HG03439 (cell line): Measurements from ENCODE around the gene PIP.
"Not testable (repeated sequence)": the region's sequence is repeated elsewhere in the genome, so short reads cannot be mapped to it uniquely, and the experiment has no call there.

Source experiments
- ATAC-seq: cut with Tn5 transposase; IDR thresholded peaks from one replicate; pipeline ENCODE4 v1.9.1; 2021; ENCODE audit warnings: mild to moderate bottlenecking, moderate library complexity; ENCODE audit not compliant: unreplicated experiment

Gene PIP

GRCh38 chr7:143131781-143132180 lies at the start of gene PIP:
Gene PIP (plus strand): TSS chr7:143132077. CDS start chr7:143132117, 40 bp downstream.
- ATAC-seq: no peak

GRCh38 chr7:143085109-143085508 lies 46.8 kb upstream of the PIP start:
- ATAC-seq: no peak

- not testable (repeated sequence) for ATAC-seq
Observed at GRCh38 chr7:143085610-143086009, 46.3 kb upstream of the PIP start.

- not testable (repeated sequence) for ATAC-seq
Observed at GRCh38 chr7:143088549-143089231, 43.2 kb upstream of the PIP start.

GRCh38 chr7:143096146-143096545 lies 35.7 kb upstream of the PIP start:
- no peak for ATAC-seq

GRCh38 chr7:143099579-143099978 lies 32.3 kb upstream of the PIP start:
- not testable (repeated sequence) for ATAC-seq

- no peak for ATAC-seq
Observed at GRCh38 chr7:143104759-143105158, 27.1 kb upstream of the PIP start.

- not testable (repeated sequence) for ATAC-seq
Observed at GRCh38 chr7:143108019-143108418, 23.9 kb upstream of the PIP start.

GRCh38 chr7:143117395-143117794 lies 14.5 kb upstream of the PIP start:
- ATAC-seq: no peak

GRCh38 chr7:143120691-143121405 lies 11.0 kb upstream of the PIP start:
- no peak for ATAC-seq

- not testable (repeated sequence) for ATAC-seq
Observed at GRCh38 chr7:143123326-143123725, 8.6 kb upstream of the PIP start.

GRCh38 chr7:143126146-143126545 lies 5.7 kb upstream of the PIP start:
- ATAC-seq: no peak

GRCh38 chr7:143129051-143129450 lies 2.8 kb upstream of the PIP start:
- ATAC-seq: no peak

GRCh38 chr7:143129477-143129876 lies 2.4 kb upstream of the PIP start:
- no peak for ATAC-seq

GRCh38 chr7:143130541-143130940 lies 1.3 kb upstream of the PIP start:
- no peak for ATAC-seq

GRCh38 chr7:143147070-143147469 lies 15.2 kb downstream of the PIP start:
- ATAC-seq: no peak

GRCh38 chr7:143148050-143148449 lies 16.2 kb downstream of the PIP start:
- no peak for ATAC-seq

- no peak for ATAC-seq
Observed at GRCh38 chr7:143148651-143149050, 16.8 kb downstream of the PIP start.

- ATAC-seq: not testable (repeated sequence)
Observed at GRCh38 chr7:143150696-143151095, 18.8 kb downstream of the PIP start.

- not testable (repeated sequence) for ATAC-seq
Observed at GRCh38 chr7:143158617-143159016, 26.7 kb downstream of the PIP start.

- ATAC-seq: no peak
Observed at GRCh38 chr7:143171697-143172096, 39.8 kb downstream of the PIP start.

GRCh38 chr7:143172354-143172753 lies 40.5 kb downstream of the PIP start:
- ATAC-seq: no peak
